ENCODE measurements around the gene TGFB2.

DNA sequence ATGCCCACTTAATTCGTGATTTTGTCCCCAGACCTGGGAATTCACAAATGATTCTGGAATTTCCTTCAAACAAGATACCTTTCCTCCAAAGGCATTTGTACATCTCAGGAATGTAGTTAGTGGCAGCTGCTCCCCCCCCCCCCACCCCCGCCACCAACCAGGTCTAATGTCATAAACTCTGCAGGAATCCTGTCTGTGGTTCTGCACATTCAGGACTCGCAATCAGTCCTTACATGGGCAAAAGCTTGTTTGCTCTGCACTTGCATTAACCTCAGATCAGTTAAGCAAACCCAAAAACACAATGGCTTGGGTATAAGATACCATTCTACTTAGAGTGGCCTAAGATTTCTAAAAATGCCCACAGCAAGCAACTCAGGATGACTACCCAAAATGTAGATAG lies 143.8 kb downstream of the TGFB2 start:
- TF ChIP-seq, protein P1, sequence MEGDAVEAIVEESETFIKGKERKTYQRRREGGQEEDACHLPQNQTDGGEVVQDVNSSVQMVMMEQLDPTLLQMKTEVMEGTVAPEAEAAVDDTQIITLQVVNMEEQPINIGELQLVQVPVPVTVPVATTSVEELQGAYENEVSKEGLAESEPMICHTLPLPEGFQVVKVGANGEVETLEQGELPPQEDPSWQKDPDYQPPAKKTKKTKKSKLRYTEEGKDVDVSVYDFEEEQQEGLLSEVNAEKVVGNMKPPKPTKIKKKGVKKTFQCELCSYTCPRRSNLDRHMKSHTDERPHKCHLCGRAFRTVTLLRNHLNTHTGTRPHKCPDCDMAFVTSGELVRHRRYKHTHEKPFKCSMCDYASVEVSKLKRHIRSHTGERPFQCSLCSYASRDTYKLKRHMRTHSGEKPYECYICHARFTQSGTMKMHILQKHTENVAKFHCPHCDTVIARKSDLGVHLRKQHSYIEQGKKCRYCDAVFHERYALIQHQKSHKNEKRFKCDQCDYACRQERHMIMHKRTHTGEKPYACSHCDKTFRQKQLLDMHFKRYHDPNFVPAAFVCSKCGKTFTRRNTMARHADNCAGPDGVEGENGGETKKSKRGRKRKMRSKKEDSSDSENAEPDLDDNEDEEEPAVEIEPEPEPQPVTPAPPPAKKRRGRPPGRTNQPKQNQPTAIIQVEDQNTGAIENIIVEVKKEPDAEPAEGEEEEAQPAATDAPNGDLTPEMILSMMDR (IDR thresholded peaks at IDR 0.05 in 2 of 3, conservative IDR thresholded peaks at IDR 0.05 in 1 of 3; ENCODE audit: borderline replicate concordance in 1 of 3, insufficient read depth in 1 of 3, low read depth in 2 of 3, low read length in 2 of 3): no peak
- TF ChIP-seq POLR2AphosphoS5 (IDR thresholded peaks at IDR 0.05; ENCODE audit: low read depth, low read length) (no peak), SIN3A (IDR thresholded peaks at IDR 0.05; ENCODE audit: low read depth) (no peak), EGR1 (IDR thresholded peaks at IDR 0.05; ENCODE audit: low read depth) (no peak), FOSL1 (IDR thresholded peaks at IDR 0.05; ENCODE audit: low read depth) (no peak), CEBPB (IDR thresholded peaks at IDR 0.05; ENCODE audit: low read depth) (no peak), YY1 (IDR thresholded peaks at IDR 0.05; ENCODE audit: extremely low read depth, insufficient replicate concordance, low read depth, low read length) (no peak), POLR2A (IDR thresholded peaks at IDR 0.05; ENCODE audit: borderline replicate concordance, extremely low read depth, insufficient read depth, insufficient read length) (no peak)
